SU-DHL-6 (cell line): ENCODE data around the gene LRCH1.

ENCODE experiments used
- CTCF ChIP-seq: fragments of 200-600 bp; sonication (generic); IDR thresholded peaks from one replicate; pipeline ENCODE4 v1.5.1; 2017; ENCODE audit warnings: antibody characterized with exemption, mild to moderate bottlenecking, low read length, moderate library complexity; ENCODE audit not compliant: insufficient read depth, poor library complexity, severe bottlenecking
- EZH2phosphoT487 ChIP-seq: fragments of 200-600 bp; sonication (generic), shearing (Covaris generic); conservative IDR thresholded peaks from 2 replicates; pipeline ENCODE4 v1.6.1; 2018; ENCODE audit warnings: mild to moderate bottlenecking, antibody characterized with exemption, low read length, moderate library complexity, mixed read lengths

- no peak for TF ChIP-seq CTCF
- no peak for TF ChIP-seq EZH2phosphoT487
Measured at GRCh38 chr13:46578590-46578975, 25.6 kb downstream of the LRCH1 start.
